Neural progenitor cell (in vitro differentiated cells): ENCODE measurements around the gene ZNF627. TPM values are rescaled to one million over a fixed set of nuclear protein-coding genes. Genes with fewer than 3 reads are reported as not detected.

Experiments
- DNase-seq: peaks from one replicate; pipeline ENCODE4 v3.0.0-alpha.2; 2016; ENCODE audit warnings: low spot score
- H2AFZ ChIP-seq: fragments of 200-600 bp; sonication (generic); replicated peaks from 2 replicates; pipeline ENCODE4 v1.6.1; 2016; ENCODE audit warnings: antibody characterized with exemption
- H3F3A ChIP-seq: fragments of 200-600 bp; sonication (generic); 2 replicates; pipeline ENCODE4 v1.6.1; 2016; ENCODE audit warnings: antibody characterized with exemption, low read depth
- H3K27ac ChIP-seq: fragments of 200-600 bp; sonication (generic); 2 replicates; pipeline ENCODE4 v1.5.1; 2016; ENCODE audit warnings: mild to moderate bottlenecking
- H3K27me3 ChIP-seq: fragments of 200-600 bp; sonication (generic); 2 replicates; pipeline ENCODE4 v1.6.1; 2016; ENCODE audit warnings: mild to moderate bottlenecking, moderate library complexity
- H3K36me3 ChIP-seq: fragments of 200-600 bp; sonication (generic); 2 replicates; pipeline ENCODE4 v1.5.1; 2016
- H3K4me1 ChIP-seq: fragments of 200-600 bp; sonication (generic); 2 replicates; pipeline ENCODE4 v1.6.1; 2016; ENCODE audit warnings: mixed run types
- H3K4me2 ChIP-seq: fragments of 200-600 bp; sonication (generic); 2 replicates; pipeline ENCODE4 v1.6.1; 2016
- H3K4me3 ChIP-seq: fragments of 200-600 bp; sonication (generic); 2 replicates; pipeline ENCODE4 v1.5.1; 2016
- H3K79me2 ChIP-seq: fragments of 200-600 bp; sonication (generic); 2 replicates; pipeline ENCODE4 v1.6.1; 2016; ENCODE audit warnings: low read depth
- H3K9ac ChIP-seq: fragments of 200-600 bp; sonication (generic); 2 replicates; pipeline ENCODE4 v1.6.1; 2016
- H3K9me3 ChIP-seq: fragments of 200-600 bp; sonication (generic); 2 replicates; pipeline ENCODE4 v1.5.1; 2016; ENCODE audit warnings: low read depth
- H4K20me1 ChIP-seq: fragments of 200-600 bp; sonication (generic); 2 replicates; pipeline ENCODE4 v1.6.1; 2016; ENCODE audit warnings: low read depth
- H3K27ac Mint-ChIP-seq: 3 replicates; pipeline ENCODE4 v1.8.0; 2021; ENCODE audit warnings: mixed read lengths
- H3K27me3 Mint-ChIP-seq: 2 replicates; pipeline ENCODE4 v1.8.0; 2022; ENCODE audit warnings: low read depth, mild to moderate bottlenecking, inconsistent platforms, moderate library complexity, mixed read lengths; ENCODE audit not compliant: insufficient read depth
- H3K36me3 Mint-ChIP-seq: 3 replicates; pipeline ENCODE4 v1.8.0; 2021; ENCODE audit warnings: mixed read lengths
- H3K4me1 Mint-ChIP-seq: 3 replicates; pipeline ENCODE4 v1.8.0; 2021; ENCODE audit warnings: mixed read lengths
- H3K4me3 Mint-ChIP-seq: 3 replicates; pipeline ENCODE4 v1.8.0; 2021; ENCODE audit warnings: mild to moderate bottlenecking, moderate library complexity, mixed read lengths
- H3K9me3 Mint-ChIP-seq: 3 replicates; pipeline ENCODE4 v1.8.0; 2020; ENCODE audit warnings: mixed read lengths
- CTCF ChIP-seq: fragments of 200-600 bp; sonication (generic); IDR thresholded peaks from 2 replicates; pipeline ENCODE4 v1.5.1; 2017; ENCODE audit warnings: antibody characterized with exemption, mild to moderate bottlenecking
- EZH2 ChIP-seq: fragments of 200-600 bp; sonication (generic); IDR thresholded peaks from 2 replicates; pipeline ENCODE4 v1.6.1; 2017; ENCODE audit warnings: antibody characterized with exemption, mild to moderate bottlenecking, moderate library complexity
- EZH2phosphoT487 ChIP-seq: fragments of 200-600 bp; sonication (generic); IDR thresholded peaks from 2 replicates; pipeline ENCODE4 v1.6.1; 2017; ENCODE audit warnings: antibody characterized with exemption
- total RNA-seq: library from RNA; depleted of rRNA; stranded (reverse); fragments of >200 nt; gene quantifications from 2 replicates; pipeline ENCODE4 v1.2.3, GENCODE V29; 2015; ENCODE audit warnings: low replicate concordance

Gene ZNF627
- total RNA-seq, 1 donor from 2014 or later = 38.5 TPM

DNA sequence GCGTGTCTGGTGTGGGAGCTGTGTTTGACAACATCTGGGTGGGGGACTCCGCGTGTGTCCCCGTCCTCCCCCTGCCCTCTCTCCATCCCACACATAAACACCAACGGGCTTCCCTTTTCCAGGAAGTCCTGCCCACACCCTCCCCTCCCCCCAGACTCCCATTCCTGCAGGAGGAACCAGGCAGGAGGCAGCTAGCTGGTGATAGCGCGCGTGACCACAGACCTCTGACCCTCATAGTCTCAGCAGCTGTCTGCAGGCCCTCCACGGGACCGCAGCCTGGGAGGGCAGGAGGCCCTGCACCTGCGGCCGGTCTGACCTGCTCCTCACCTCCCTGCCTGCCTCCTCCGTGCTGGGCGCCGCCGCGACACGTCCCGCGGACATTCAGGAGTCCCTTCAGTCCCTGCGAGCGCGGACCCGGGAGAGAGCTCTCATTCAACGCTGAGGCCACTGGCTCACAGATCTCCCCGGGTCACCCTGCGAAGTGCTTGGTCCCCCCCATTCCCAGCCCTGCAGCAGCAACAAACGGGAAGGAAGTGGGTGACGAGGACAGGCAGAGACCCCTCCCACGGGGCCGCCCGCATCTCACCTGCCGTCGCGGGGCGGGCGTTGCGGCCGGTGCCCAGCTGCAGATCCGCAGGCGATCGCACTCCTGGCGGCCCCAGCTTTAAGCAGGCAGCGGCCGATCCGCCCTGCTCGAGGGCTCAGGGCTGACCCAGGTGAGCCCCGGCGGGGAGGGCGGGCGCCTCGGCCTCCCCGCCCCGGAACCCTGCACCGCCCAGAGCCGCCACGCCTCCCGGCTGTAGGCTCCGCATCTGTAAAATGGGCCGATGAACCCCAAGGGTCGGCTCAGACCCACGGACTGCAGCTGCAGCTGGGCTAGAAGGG is 18.8 kb upstream of the ZNF627 start:
- H3K4me2 ChIP-seq = peak overlapping the region; percentile 55

DNA sequence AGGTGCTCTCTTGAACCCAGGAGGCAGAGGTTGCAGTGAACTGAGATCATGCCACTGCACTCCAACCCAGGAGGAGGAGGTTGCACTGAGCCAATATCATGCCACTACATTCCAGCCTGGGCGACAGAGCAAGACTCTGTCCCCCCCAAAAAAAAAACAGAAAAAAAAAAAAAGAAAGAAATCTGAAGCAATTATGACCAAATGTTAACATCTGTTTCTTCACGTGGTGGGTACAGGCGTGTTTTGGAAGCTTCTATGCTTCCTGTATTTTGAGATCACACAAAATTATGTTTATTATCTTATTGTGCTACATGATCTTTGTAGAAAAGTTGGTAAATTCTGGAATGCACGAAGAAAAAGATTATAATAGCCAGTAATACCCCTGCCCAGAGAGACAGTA is 17.2 kb upstream of the ZNF627 start:
- Mint-ChIP-seq H3K4me3 (no peak overlapping the region), H3K9me3 (no peaks in the 10 kb centered on the region), H3K4me1 (peaks cover 6% of the 10 kb centered on the region), H3K27me3 (peaks cover 8% of the 10 kb centered on the region), H3K27ac (no peak overlapping the region), H3K36me3 (no peaks in the 10 kb centered on the region)
- Histone ChIP-seq H3K79me2 (no peaks in the 10 kb centered on the region), H3K9me3 (no peaks in the 10 kb centered on the region), H2AFZ (no peak overlapping the region), H3K27me3 (peaks cover 18% of the 10 kb centered on the region), H3K36me3 (no peaks in the 10 kb centered on the region), H3K4me2 (no peak overlapping the region), H3K4me1 (no peaks in the 10 kb centered on the region), H3K4me3 (no peak overlapping the region), H3F3A (no peaks in the 10 kb centered on the region), H3K9ac (no peak overlapping the region), H3K27ac (no peak overlapping the region), H4K20me1 (no peaks in the 10 kb centered on the region)
- DNase-seq = no peak
- TF ChIP-seq EZH2 (no peak), EZH2phosphoT487 (no peak), CTCF (no peak)

More for the DNA sequence above, 18.8 kb upstream of the ZNF627 start:
- H3K27me3 Mint-ChIP-seq = peaks cover 6% of the 10 kb centered on the region
- Histone ChIP-seq H3K79me2 (no peaks in the 10 kb centered on the region), H3K4me1 (no peaks in the 10 kb centered on the region), H2AFZ (peak overlapping the region; percentile 85), H3F3A (no peaks in the 10 kb centered on the region), H4K20me1 (no peaks in the 10 kb centered on the region), H3K9me3 (no peaks in the 10 kb centered on the region), H3K27me3 (peaks cover 18% of the 10 kb centered on the region), H3K4me3 (peak overlapping the region; percentile 32), H3K36me3 (no peaks in the 10 kb centered on the region), H3K9ac (no peak overlapping the region), H3K27ac (no peak overlapping the region)
- H3K27ac Mint-ChIP-seq = no peak overlapping the region
- H3K36me3 Mint-ChIP-seq = no peaks in the 10 kb centered on the region
- TF ChIP-seq EZH2 (no peak), CTCF (no peak), EZH2phosphoT487 (no peak)
- no peak overlapping the region for H3K4me3 Mint-ChIP-seq
- H3K9me3 Mint-ChIP-seq = no peaks in the 10 kb centered on the region
- DNase-seq = peak; percentile 25
- H3K4me1 Mint-ChIP-seq = peaks cover 6% of the 10 kb centered on the region

GRCh38 chr19:11581740-11582139 is 15.5 kb upstream of the ZNF627 start:
- no peak overlapping the region for H3K27ac Mint-ChIP-seq
- no peak overlapping the region for H3K4me2 ChIP-seq

More at GRCh38 chr19:11581740-11582139, 15.5 kb upstream of the ZNF627 start:
- Histone ChIP-seq H3K4me1 (no peaks in the 10 kb centered on the region), H3K9ac (no peak overlapping the region), H3K79me2 (no peaks in the 10 kb centered on the region), H4K20me1 (no peaks in the 10 kb centered on the region), H3K36me3 (no peaks in the 10 kb centered on the region), H2AFZ (no peak overlapping the region), H3K4me3 (no peak overlapping the region), H3F3A (no peaks in the 10 kb centered on the region), H3K27ac (no peak overlapping the region), H3K27me3 (peaks cover 18% of the 10 kb centered on the region), H3K9me3 (no peaks in the 10 kb centered on the region)
- Mint-ChIP-seq H3K4me1 (peaks cover 6% of the 10 kb centered on the region), H3K36me3 (no peaks in the 10 kb centered on the region), H3K9me3 (no peaks in the 10 kb centered on the region), H3K27me3 (peaks cover 8% of the 10 kb centered on the region), H3K4me3 (no peak overlapping the region)
- TF ChIP-seq CTCF (no peak), EZH2phosphoT487 (no peak)
- DNase-seq = no peak
